GM21786 (cell line): ENCODE measurements around the gene PLPP2.

ENCODE experiments used
- ATAC-seq: cut with Tn5 transposase; IDR thresholded peaks from one replicate; pipeline ENCODE4 v1.9.1; 2021; ENCODE audit not compliant: unreplicated experiment

The PLPP2 gene

DNA sequence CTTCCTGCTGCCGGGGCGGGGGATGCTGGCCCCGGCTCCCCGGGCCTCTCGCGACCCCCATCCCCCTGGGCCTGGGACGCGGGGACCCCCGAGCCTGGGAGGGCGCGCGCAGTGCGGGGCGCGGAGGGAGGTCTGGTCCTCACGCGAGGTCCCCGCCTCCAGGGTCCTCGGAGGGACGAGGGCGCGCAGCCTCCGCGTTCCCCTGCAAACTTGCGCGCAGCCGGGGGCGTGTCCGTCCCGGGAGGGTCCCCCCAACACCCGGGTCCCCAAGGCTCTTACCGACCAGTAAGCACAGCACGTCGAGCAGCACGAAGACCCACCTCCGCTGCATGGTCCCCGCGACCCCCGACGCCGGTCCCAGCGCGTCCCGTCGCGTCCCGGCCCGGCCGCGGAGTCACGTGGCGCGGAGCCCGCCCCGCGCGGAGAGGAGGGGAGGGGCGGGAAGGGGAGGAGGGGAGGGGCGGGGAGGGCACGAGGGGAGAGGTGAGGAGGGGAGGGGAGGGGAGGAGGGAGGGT lies at the start of gene PLPP2:
PLPP2 (minus strand) TSS at position 398 of the 516 bp plus-strand sequence; CDS start at position 331, 67 bp downstream.
- ATAC-seq: no peak

DNA sequence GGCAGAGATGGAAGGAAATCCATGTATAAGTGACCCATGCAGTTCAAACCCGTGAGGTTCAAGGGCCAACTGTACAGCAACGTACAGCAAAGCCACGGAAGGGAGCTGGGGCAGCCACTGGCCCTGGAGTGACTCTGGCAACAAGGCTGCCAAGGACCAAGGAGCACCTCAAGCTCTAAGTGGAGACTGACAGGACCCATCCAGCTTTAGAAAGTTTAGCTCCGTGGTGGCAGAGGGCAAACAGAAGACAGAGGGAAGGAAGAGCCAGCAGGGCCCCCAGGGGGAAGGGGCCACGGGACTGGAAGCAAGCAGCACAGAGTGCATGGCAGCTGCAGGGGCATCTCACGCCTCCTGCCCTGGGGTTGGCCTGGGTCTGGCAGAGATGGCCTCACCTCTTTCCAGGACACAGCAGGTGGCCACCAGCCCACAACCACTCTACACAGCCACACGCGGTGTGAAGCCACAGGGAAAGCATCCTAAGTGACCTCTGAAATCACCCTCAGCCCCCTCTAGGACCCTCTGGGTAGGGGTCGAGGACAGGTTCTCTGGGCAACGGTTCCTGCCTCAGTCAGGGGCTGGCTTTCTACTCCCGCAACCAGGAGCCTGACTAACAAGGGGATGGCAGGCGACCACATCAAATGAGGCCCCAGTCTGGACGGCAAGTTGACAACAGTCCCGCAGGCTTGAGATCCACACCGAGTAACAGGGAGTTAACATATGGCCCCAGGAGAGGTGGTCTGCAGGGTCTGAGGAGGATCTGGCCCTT lies 49.6 kb upstream of the PLPP2 start:
- no peak for ATAC-seq

- ATAC-seq: no peak
Measured at GRCh38 chr19:339262-339887, 48.2 kb upstream of the PLPP2 start.

- ATAC-seq: no peak
Measured at GRCh38 chr19:338421-338820, 47.2 kb upstream of the PLPP2 start.

DNA sequence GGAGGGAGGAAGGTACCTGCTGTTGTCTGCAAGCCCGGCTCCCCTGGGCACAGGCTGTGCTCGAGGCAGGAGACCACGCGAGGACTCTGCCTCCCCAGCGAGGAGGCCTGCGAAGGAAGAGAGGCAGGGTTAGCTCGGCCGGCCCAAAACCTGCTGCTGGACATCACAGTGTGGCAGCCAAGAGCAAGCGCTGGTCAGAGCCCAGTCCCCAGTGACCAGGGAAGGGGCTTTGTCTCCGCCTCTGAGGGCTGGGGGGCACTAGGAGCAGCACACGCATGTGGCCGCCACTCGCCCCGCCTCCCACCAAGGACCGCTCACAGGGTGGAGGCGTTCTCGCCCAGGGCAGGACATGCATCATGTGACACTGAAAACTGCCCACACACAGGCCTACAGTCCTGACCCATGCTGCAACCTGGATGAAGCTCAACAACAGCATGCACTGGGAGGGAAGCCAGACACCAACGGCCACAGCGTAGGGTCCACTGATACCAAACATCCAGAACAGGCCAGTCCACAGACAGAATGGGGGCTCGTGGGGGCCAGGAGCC lies 44.9 kb upstream of the PLPP2 start:
- ATAC-seq: no peak

DNA sequence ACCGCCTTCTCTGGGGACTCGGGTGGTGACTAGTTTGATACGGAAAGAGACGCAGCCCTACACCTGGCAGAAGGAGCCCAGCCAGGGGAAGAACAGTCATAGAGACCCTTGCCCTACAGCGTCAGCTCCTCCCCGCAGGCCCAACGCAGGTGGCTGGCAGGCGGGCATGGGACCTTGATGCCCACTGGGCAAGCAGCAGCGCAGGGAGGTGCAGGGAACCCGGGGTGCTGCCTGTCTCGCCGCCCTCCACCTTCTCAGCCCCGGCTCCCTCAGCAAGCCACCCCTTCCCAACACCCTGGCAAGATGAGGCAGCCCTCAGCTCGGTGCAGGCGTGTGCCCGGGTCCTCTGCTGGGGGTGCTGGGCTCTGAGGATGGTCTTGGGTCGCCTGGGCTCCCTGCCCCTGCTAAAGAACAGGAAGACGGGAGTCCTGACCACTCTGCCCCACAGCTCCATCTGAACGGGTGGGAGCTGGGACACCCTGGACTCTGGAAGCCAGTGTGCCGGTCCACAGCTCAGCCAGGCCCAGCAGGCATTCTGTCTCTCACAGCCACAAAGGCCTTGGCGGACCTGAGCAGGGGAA lies 44.4 kb upstream of the PLPP2 start:
- ATAC-seq: no peak

DNA sequence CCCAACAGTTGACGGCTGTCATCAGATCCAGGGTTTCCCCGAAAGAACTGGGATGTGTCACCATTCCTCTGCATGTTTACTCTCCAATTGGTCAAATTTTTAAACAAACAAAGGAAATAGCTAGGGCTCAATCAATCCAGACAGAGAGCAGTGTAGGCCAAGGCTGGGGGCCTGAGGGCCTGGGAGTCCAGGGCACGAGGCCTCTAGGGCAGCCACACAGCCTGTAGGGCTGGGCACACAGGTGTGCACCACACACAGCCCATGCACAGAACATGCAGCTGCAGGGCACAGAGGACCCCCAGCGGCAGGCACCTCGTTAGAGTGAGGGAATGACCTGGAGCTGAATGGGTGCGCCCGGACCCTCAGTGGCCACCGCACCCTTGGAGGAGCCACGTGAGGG lies 43.9 kb upstream of the PLPP2 start:
- no peak for ATAC-seq

DNA sequence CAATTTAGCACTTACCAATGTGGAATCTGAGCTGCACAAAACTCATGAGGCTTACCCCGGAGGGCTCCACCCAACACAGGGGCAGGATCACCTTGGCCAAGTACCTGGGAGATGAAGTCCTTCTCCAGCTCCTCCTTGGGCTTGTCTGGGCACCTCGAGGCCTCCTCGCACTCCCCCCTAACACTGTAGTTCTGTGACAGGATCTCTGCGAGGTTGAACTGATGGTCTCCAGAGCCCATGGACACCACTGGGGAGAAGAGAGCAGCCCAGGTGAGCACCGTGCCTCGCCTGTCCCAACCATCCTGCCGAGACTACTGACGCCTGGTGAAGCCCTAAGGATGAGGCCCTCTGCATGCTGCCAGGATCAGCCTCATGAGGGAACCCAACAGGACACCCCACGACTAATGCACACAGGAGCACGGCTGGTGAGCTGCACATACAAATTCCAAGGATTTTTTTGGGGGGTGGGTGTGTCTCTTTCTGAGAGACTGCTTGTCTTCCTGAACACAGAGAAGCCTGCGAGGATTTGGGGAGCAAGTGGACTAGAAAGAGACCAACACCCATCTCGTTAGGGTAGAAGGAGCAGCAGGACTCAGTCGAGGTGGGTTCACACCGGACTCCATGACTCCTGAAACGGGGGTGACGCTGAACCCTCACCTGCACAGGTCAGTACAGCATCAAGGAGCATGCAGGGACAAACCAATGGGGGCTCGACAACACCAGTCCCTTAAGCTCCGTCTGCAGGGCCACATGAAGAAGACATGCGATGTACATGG lies 43.3 kb upstream of the PLPP2 start:
- no peak for ATAC-seq

DNA sequence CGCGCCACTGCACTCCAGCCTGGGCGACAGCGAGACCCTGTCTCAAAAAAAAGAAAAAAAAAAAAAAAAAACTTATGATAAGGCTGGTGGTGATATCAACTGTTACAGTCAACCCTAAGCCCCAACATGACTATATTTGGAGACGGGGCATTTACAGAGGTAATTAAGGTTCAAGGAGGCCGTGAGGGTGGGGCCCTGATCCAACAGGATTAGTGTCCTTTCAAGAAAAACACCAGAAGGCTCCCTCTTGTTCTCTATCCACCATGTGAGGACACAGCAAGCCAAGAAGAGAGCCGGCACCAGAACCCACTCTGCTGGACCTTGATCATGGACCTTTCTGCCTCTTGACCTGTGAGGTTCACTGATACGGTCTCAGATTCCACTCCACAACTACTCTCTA lies 39.3 kb upstream of the PLPP2 start:
- no peak for ATAC-seq

GRCh38 chr19:329876-330275 lies 38.7 kb upstream of the PLPP2 start:
- ATAC-seq: no peak

DNA sequence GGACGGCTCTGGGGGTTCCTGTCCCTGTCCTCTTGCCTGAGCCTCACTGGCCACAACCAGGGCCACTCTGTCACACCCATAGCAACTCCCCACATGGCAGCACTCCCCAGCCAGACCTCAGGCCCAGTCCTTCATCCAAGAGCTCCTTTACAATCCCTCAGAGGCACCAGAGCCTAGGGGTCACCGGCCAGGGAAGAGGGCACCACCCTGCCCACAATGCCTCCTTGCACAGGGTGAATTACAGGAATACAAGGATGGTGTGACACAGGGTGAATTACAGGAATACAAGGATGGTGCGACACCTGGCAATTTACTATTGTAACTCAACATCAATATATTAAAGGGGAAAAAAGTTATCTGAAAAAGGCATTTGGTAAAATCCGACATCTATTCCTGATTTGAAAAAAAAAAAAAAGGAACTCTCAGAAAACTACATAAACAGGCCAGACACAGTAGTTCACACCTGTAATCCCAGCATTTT lies 36.9 kb upstream of the PLPP2 start:
- ATAC-seq: no peak

GRCh38 chr19:327291-328024 lies 36.3 kb upstream of the PLPP2 start:
- ATAC-seq: no peak

DNA sequence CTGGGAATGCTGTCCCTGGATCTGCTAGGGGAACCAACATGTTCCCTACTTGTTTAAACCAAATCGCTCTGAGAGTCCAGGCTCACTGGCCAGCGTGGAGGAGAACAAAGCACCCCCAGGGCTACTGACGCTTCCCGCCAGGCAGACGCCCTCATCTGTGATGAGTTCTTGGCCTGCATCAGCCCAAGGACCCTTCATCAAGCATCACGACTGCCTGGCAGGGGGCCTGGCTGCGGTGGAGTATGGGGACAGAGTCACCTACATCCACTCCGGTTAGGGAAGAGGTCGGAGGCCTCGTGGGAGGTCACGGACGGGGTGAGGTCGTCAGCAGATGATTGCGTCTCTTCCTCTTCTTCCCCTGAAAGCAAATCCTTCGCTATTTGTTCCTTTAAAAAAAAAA lies 35.7 kb upstream of the PLPP2 start:
- ATAC-seq: no peak

DNA sequence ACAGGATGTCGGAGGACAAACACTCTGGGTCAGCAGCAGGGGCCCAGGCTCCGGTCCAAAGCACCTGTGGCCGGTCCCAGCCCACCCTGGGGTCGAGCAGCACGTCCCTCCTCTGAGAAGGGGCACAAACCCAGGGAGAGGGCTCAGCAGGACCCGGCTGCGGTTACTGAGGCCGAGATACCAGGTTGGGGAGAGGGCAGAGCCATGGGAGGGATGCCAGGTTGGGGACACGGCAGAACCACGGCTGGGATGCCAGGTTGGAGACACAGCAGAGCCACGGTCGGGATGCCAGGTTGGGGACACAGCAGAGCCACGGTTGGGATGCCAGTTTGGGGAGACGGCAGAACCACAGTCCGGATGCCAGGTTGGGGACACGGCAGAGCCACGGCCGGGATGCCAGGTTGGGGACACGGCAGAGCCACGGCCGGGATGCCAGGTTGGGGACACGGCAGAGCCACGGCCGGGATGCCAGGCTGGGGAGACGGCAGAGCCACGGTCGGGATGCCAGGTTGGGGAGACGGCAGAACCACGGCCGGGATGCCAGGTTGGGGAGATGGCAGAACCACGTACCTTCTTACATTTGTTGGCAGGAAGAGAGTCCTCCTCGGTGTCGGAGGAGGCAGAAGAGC lies 34.8 kb upstream of the PLPP2 start:
- ATAC-seq: no peak

DNA sequence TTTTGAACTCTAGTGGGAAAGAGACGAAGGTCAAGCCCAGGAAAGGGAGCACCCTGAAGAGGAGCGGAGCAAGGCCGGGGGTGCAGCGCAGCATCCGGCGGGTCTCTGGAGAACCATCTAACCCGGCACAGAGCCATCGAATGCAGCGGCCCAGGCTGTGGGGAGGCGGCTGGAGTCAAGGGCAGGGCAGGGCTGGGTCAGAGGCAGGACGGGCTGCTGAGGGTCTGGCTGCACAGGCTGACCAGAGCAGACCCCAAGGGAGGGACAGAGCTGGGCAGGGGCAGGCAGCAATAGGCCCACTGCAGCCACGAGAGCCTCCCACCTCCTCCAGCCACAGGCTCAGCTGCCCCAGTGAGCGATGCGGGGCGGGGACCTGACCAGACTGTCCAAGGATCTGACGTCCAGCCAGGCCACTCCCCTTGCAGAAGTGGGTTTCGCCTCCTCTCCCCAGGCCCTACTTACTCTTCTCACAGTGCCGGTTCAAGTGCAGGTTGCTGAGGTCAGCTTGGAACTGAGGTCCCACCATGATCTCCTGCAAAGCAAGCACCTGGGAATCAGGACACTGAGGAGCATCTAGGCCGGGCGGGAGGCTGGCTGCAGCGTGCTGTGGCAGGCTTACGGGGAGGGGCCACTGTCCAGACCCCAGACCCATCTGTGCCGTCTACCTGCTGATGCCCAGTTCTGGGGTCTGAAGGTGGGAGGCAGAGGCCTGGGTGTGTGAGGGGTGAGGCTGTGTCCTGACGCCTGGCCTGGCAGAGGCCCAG lies 34.2 kb upstream of the PLPP2 start:
- no peak for ATAC-seq

GRCh38 chr19:324716-325115 lies 33.5 kb upstream of the PLPP2 start:
- ATAC-seq: no peak

GRCh38 chr19:322616-323015 lies 31.4 kb upstream of the PLPP2 start:
- ATAC-seq: no peak

- ATAC-seq: no peak
Measured at GRCh38 chr19:318509-318774, 27.2 kb upstream of the PLPP2 start.
